MG63 (cell line): Measurements from ENCODE around the gene UTS2R. TPM values are rescaled to one million over a fixed set of nuclear protein-coding genes. Genes with fewer than 3 reads are reported as not detected.
A peak's percentile ranks its signal among the peaks of the same experiment; 100 is the strongest.

Experiments
- DNase-seq: peaks from one replicate; pipeline ENCODE4 v3.0.0-alpha.2; 2020
- H3K27me3 ChIP-seq: fragments of 250-450 bp; sonication (Bioruptor Pico); 2 replicates; pipeline ENCODE4 v1.5.1; 2020; ENCODE audit warnings: mild to moderate bottlenecking, moderate library complexity
- H3K36me3 ChIP-seq: fragments of 250-450 bp; sonication (Bioruptor Pico); 2 replicates; pipeline ENCODE4 v1.5.1; 2020; ENCODE audit warnings: mild to moderate bottlenecking, moderate library complexity
- H3K4me3 ChIP-seq: fragments of 250-450 bp; sonication (Bioruptor Pico); 2 replicates; pipeline ENCODE4 v1.5.1; 2020; ENCODE audit warnings: mild to moderate bottlenecking, moderate library complexity
- H3K9me3 ChIP-seq: fragments of 250-450 bp; sonication (Bioruptor Pico); 2 replicates; pipeline ENCODE4 v1.5.1; 2020; ENCODE audit warnings: mild to moderate bottlenecking, moderate library complexity
- total RNA-seq: library from RNA; depleted of rRNA; stranded (reverse); fragments of >200 nt; shearing (Covaris generic); gene quantifications from 2 replicates; pipeline ENCODE4 v1.2.3, GENCODE V29; 2014; ENCODE audit warnings: low replicate concordance; rRNA removed

Gene UTS2R
- total RNA-seq, 1 experiment from 2014 or later: not detected

GRCh38 chr17:82419540-82419939 lies 48.0 kb downstream of the UTS2R start:
- Histone ChIP-seq H3K36me3 (no peaks in the 10 kb centered on the region), H3K4me3 (peak overlapping the region; percentile 60), H3K27me3 (no peaks in the 10 kb centered on the region), H3K9me3 (no peaks in the 10 kb centered on the region)
- no peak for DNase-seq

GRCh38 chr17:82424001-82424862 lies 52.7 kb downstream of the UTS2R start:
- Histone ChIP-seq H3K9me3 (no peaks in the 10 kb centered on the region), H3K36me3 (no peaks in the 10 kb centered on the region), H3K27me3 (no peaks in the 10 kb centered on the region), H3K4me3 (no peak overlapping the region)
- peak; percentile 34 for DNase-seq

- DNase-seq: no peak
- Histone ChIP-seq H3K36me3 (no peaks in the 10 kb centered on the region), H3K27me3 (no peaks in the 10 kb centered on the region), H3K9me3 (no peaks in the 10 kb centered on the region), H3K4me3 (no peak overlapping the region)
Observed at GRCh38 chr17:82424863-82425159, 53.2 kb downstream of the UTS2R start.

Other genes with a start within 250 kb of the UTS2R start
- 6.9 and 8.2 TPM in 2 replicates for gene CCDC57, start 158.9 kb upstream of the UTS2R start, total RNA-seq
- gene SLC16A3, start 142.7 kb upstream of the UTS2R start, total RNA-seq: 529 and 652 TPM in 2 replicates
- gene CSNK1D, start 98.1 kb upstream of the UTS2R start, total RNA-seq: 60.2 and 104 TPM in 2 replicates
- gene CD7, start 54.2 kb upstream of the UTS2R start, total RNA-seq: not detected in 2 replicates
- gene SECTM1, start 38.0 kb upstream of the UTS2R start, total RNA-seq: 2.7 and 25.9 TPM in 2 replicates
- 2.3 TPM in 1 of 2 replicates, not detected in the other for gene TEX19, start 12.5 kb upstream of the UTS2R start, total RNA-seq
- 12.1 and 15.3 TPM in 2 replicates for gene HEXD, start 46.6 kb downstream of the UTS2R start, total RNA-seq
- gene OGFOD3, start 46.8 kb downstream of the UTS2R start, total RNA-seq: 21.2 and 33.7 TPM in 2 replicates
- gene CYBC1, start 79.0 kb downstream of the UTS2R start, total RNA-seq: 71.0 and 84.5 TPM in 2 replicates
- 15.8 and 33.7 TPM in 2 replicates for gene NARF, start 87.0 kb downstream of the UTS2R start, total RNA-seq
- 42.6 and 48.5 TPM in 2 replicates for gene FOXK2, start 148.0 kb downstream of the UTS2R start, total RNA-seq